ENCODE data around the gene PRR30.

Gene PRR30

GRCh38 chr2:27171351-27171848 is 32.2 kb upstream of the PRR30 start:
- H3K4me3 ChIP-seq (ENCODE audit: low read depth, low read length): no peak overlapping the region
- no peak for DNase-seq (ENCODE audit: low read depth)
- no peak for TF ChIP-seq MAX (IDR thresholded peaks at IDR 0.05; ENCODE audit: low read depth, low read length)
- TF ChIP-seq MYC (IDR thresholded peaks at IDR 0.05; ENCODE audit: low read depth, low read length): no peak
- TF ChIP-seq POLR2A (IDR thresholded peaks at IDR 0.05; ENCODE audit: extremely low read depth, insufficient read length): no peak
- no peak for TF ChIP-seq CTCF (IDR thresholded peaks at IDR 0.05; ENCODE audit: low read depth, low read length)

DNA sequence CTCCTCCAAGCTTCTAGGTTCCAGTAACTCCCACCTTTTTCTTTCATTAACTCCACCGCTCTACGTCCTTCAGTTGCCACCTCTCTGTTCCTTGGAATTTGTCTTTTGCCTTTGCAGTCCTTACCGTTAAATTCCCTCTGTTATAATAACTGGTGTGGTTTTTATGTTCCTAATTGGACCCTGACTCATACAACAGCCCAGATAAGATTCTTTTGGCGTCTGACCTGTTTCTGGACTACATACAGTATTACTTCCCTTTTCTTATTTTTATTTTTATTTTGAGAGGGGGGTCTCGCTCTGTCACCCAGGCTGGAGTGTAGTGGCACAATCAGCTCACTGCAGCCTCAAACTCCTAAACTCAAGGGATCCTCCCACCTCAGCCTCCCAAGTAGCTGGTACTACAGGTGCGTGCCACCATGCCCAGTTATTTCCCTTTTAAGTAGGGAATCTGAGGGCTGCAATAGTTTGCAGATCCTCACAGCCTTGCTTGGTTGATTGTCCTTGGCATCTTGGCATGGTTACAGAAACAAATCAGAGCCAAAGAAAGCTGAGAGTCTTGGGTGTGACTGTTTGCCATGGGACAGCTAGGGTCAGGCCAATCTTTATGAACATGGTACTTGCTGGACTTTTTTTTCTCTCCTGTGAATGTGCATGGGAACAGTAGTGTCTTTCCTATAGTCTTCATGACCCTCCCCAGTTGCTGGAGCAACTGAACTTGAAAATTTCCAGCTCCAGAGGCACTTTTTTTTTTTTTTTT is 31.5 kb upstream of the PRR30 start:
- DNase-seq (ENCODE audit: low read depth): no peak
- TF ChIP-seq CTCF (IDR thresholded peaks at IDR 0.05; ENCODE audit: low read depth, low read length) (no peak), MAX (IDR thresholded peaks at IDR 0.05; ENCODE audit: low read depth, low read length) (no peak), MYC (IDR thresholded peaks at IDR 0.05; ENCODE audit: low read depth, low read length) (no peak), POLR2A (IDR thresholded peaks at IDR 0.05; ENCODE audit: extremely low read depth, insufficient read length) (no peak)
- H3K4me3 ChIP-seq (ENCODE audit: low read depth, low read length): no peak overlapping the region

DNA sequence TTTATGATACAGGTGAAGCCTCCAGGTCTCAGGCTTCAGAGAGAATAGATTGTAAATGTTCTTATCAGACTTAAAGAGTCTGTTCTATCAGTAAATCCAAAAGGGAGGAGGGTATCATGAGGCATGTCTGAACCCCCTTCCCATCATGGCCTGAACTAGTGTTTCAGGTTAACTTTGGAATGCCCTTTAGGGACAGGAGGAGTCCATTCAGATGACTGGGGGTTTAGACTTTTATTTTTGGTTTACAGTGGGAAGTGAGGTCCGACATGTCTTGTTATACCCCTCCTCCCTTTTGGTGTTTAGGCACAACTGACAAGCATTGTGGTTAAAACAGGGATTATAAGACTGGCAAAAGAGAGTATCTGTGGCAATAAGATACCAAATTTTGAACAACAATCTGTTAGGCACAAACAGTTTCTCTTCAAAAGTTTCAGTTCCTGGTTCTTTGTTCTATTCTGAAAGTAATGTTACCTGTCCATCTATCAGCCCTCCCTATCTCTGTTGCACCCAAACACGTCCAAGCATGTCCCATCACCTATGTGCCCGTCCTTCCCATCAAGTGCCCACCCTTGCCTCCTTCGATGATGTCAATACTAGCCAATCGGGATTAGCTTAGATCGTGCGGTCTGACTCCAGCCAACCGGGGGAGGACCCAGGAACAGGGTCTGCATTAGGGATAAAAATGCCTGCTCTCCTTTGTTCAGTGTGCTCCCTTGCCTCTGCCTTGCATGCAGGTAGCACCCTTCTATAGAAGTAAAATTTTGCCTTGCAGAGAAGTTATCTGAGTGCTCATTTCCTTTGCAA is 26.0 kb upstream of the PRR30 start:
- TF ChIP-seq MYC (IDR thresholded peaks at IDR 0.05; ENCODE audit: low read depth, low read length) (no peak), CTCF (IDR thresholded peaks at IDR 0.05; ENCODE audit: low read depth, low read length) (no peak), POLR2A (IDR thresholded peaks at IDR 0.05; ENCODE audit: extremely low read depth, insufficient read length) (no peak), MAX (IDR thresholded peaks at IDR 0.05; ENCODE audit: low read depth, low read length) (no peak)
- no peak for DNase-seq (ENCODE audit: low read depth)
- no peak overlapping the region for H3K4me3 ChIP-seq (ENCODE audit: low read depth, low read length)

- no peak for TF ChIP-seq MAX (IDR thresholded peaks at IDR 0.05; ENCODE audit: low read depth, low read length)
- no peak for TF ChIP-seq CTCF (IDR thresholded peaks at IDR 0.05; ENCODE audit: low read depth, low read length)
- no peak for DNase-seq (ENCODE audit: low read depth)
- H3K4me3 ChIP-seq (ENCODE audit: low read depth, low read length): no peak overlapping the region
Observed at GRCh38 chr2:27162151-27163121, 23.2 kb upstream of the PRR30 start.

DNA sequence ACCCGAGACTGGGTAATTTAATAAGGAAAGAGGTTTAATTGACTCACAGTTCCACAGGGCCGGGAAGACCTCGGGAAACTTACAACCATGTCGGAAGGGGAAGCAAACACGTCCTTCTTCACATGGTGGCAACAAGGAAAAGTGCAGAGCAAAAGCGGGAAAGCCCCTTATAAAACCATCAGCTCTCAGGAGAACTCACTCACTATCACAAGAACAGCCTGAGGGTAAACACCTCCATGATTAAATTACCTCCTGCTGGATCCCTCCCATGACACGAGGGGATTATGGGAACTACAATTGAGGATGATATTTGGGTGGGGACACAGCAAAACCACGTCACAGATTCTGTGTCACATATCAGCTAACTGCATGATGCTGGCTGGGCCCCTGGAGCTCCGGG is 21.0 kb upstream of the PRR30 start:
- H3K4me3 ChIP-seq (ENCODE audit: low read depth, low read length): no peak overlapping the region
- TF ChIP-seq POLR2A (IDR thresholded peaks at IDR 0.05; ENCODE audit: extremely low read depth, insufficient read length) (no peak), MYC (IDR thresholded peaks at IDR 0.05; ENCODE audit: low read depth, low read length) (no peak), MAX (IDR thresholded peaks at IDR 0.05; ENCODE audit: low read depth, low read length) (no peak), CTCF (IDR thresholded peaks at IDR 0.05; ENCODE audit: low read depth, low read length) (no peak)
- DNase-seq (ENCODE audit: low read depth): no peak

All from NB4 (cell line).